Rectal smooth muscle tissue (tissue), 1 donor: Measurements from ENCODE around the gene TSPAN11.

Experiments used
- H3K27ac ChIP-seq: one replicate; pipeline ENCODE4 v1.7.0; 2013; ENCODE audit warnings: low read depth, low read length, inconsistent platforms
- H3K27me3 ChIP-seq: one replicate; pipeline ENCODE4 v1.7.0; 2013; ENCODE audit warnings: low read length; ENCODE audit not compliant: control insufficient read depth, insufficient read depth
- H3K36me3 ChIP-seq: one replicate; pipeline ENCODE4 v1.7.0; 2013; ENCODE audit warnings: low read length; ENCODE audit not compliant: control insufficient read depth, insufficient read depth
- H3K4me1 ChIP-seq: one replicate; pipeline ENCODE4 v1.7.0; 2013; ENCODE audit warnings: low read length; ENCODE audit not compliant: control insufficient read depth, insufficient read depth
- H3K4me3 ChIP-seq: one replicate; pipeline ENCODE4 v1.7.0; 2013; ENCODE audit warnings: low read length
- H3K9ac ChIP-seq: one replicate; pipeline ENCODE4 v1.7.0; 2013; ENCODE audit warnings: low read length

TSPAN11 gene

GRCh38 chr12:30923057-30923456 lies 3.5 kb upstream of the TSPAN11 start:
- H3K9ac ChIP-seq, result no peak overlapping the region
- H3K36me3 ChIP-seq, result no peaks in the 10 kb centered on the region
- no peak overlapping the region for H3K27ac ChIP-seq
- peaks cover 21% of the 10 kb centered on the region for H3K27me3 ChIP-seq
- H3K4me3 ChIP-seq, result no peak overlapping the region
- peaks cover 5% of the 10 kb centered on the region for H3K4me1 ChIP-seq

- Histone ChIP-seq H3K27me3 (peaks cover 21% of the 10 kb centered on the region), H3K4me3 (peak overlapping the region; percentile 35), H3K4me1 (peaks cover 5% of the 10 kb centered on the region), H3K9ac (no peak overlapping the region), H3K36me3 (no peaks in the 10 kb centered on the region), H3K27ac (peak overlapping the region; percentile 10)
Measured at GRCh38 chr12:30925607-30926242, 823 bp upstream of the TSPAN11 start.

GRCh38 chr12:30927222-30927611 lies 669 bp downstream of the TSPAN11 start:
- Histone ChIP-seq H3K27me3 (peaks cover 21% of the 10 kb centered on the region), H3K4me1 (peaks cover 5% of the 10 kb centered on the region), H3K27ac (no peak overlapping the region), H3K4me3 (peak overlapping the region; percentile 35), H3K9ac (no peak overlapping the region), H3K36me3 (no peaks in the 10 kb centered on the region)

- H3K4me3 ChIP-seq, result no peak overlapping the region
- H3K9ac ChIP-seq, result no peak overlapping the region
- peaks cover 5% of the 10 kb centered on the region for H3K4me1 ChIP-seq
- no peaks in the 10 kb centered on the region for H3K36me3 ChIP-seq
- H3K27me3 ChIP-seq, result peaks cover 21% of the 10 kb centered on the region
- H3K27ac ChIP-seq, result no peak overlapping the region
Measured at GRCh38 chr12:30928356-30929244, 2.1 kb downstream of the TSPAN11 start.

GRCh38 chr12:30930238-30930637 lies 3.7 kb downstream of the TSPAN11 start:
- peaks cover 5% of the 10 kb centered on the region for H3K4me1 ChIP-seq
- peak overlapping the region; percentile 12 for H3K27ac ChIP-seq
- H3K4me3 ChIP-seq, result no peak overlapping the region
- peaks cover 20% of the 10 kb centered on the region for H3K27me3 ChIP-seq
- H3K36me3 ChIP-seq, result no peaks in the 10 kb centered on the region
- no peak overlapping the region for H3K9ac ChIP-seq

- peaks cover 16% of the 10 kb centered on the region for H3K27me3 ChIP-seq
- H3K27ac ChIP-seq, result no peak overlapping the region
- H3K4me3 ChIP-seq, result no peak overlapping the region
- no peak overlapping the region for H3K9ac ChIP-seq
- H3K36me3 ChIP-seq, result no peaks in the 10 kb centered on the region
- peaks cover 5% of the 10 kb centered on the region for H3K4me1 ChIP-seq
Measured at GRCh38 chr12:30930641-30931040, 4.1 kb downstream of the TSPAN11 start.

GRCh38 chr12:30932881-30933280 lies 6.3 kb downstream of the TSPAN11 start:
- H3K36me3 ChIP-seq, result no peaks in the 10 kb centered on the region
- H3K27me3 ChIP-seq, result peaks cover under 1% of the 10 kb centered on the region
- H3K4me3 ChIP-seq, result no peak overlapping the region
- no peaks in the 10 kb centered on the region for H3K4me1 ChIP-seq
- H3K27ac ChIP-seq, result no peak overlapping the region
- H3K9ac ChIP-seq, result no peak overlapping the region

GRCh38 chr12:30934811-30935210 lies 8.3 kb downstream of the TSPAN11 start:
- Histone ChIP-seq H3K4me3 (no peak overlapping the region), H3K9ac (no peak overlapping the region), H3K27ac (no peak overlapping the region), H3K27me3 (no peaks in the 10 kb centered on the region), H3K36me3 (no peaks in the 10 kb centered on the region), H3K4me1 (no peaks in the 10 kb centered on the region)

- Histone ChIP-seq H3K4me1 (no peaks in the 10 kb centered on the region), H3K4me3 (no peak overlapping the region), H3K27me3 (no peaks in the 10 kb centered on the region), H3K27ac (no peak overlapping the region), H3K36me3 (no peaks in the 10 kb centered on the region), H3K9ac (no peak overlapping the region)
Measured at GRCh38 chr12:30936036-30936435, 9.5 kb downstream of the TSPAN11 start.

GRCh38 chr12:30939234-30939633 lies 12.7 kb downstream of the TSPAN11 start:
- H3K4me3 ChIP-seq, result no peak overlapping the region
- H3K27ac ChIP-seq, result no peak overlapping the region
- H3K9ac ChIP-seq, result no peak overlapping the region
- H3K36me3 ChIP-seq, result no peaks in the 10 kb centered on the region
- H3K4me1 ChIP-seq, result no peaks in the 10 kb centered on the region
- H3K27me3 ChIP-seq, result no peaks in the 10 kb centered on the region

- Histone ChIP-seq H3K4me1 (no peaks in the 10 kb centered on the region), H3K4me3 (no peak overlapping the region), H3K27me3 (no peaks in the 10 kb centered on the region), H3K27ac (no peak overlapping the region), H3K9ac (no peak overlapping the region), H3K36me3 (no peaks in the 10 kb centered on the region)
Measured at GRCh38 chr12:30942486-30942885, 15.9 kb downstream of the TSPAN11 start.

GRCh38 chr12:30942936-30943335 lies 16.4 kb downstream of the TSPAN11 start:
- Histone ChIP-seq H3K4me1 (no peaks in the 10 kb centered on the region), H3K27me3 (no peaks in the 10 kb centered on the region), H3K4me3 (no peak overlapping the region), H3K27ac (no peak overlapping the region), H3K36me3 (no peaks in the 10 kb centered on the region), H3K9ac (no peak overlapping the region)
